GM18870 (cell line): ENCODE data around the gene SLC24A4.

Source experiments
- ATAC-seq: cut with Tn5 transposase; IDR thresholded peaks from one replicate; pipeline ENCODE4 v1.9.1; 2021; ENCODE audit warnings: moderate library complexity; ENCODE audit not compliant: unreplicated experiment

Gene SLC24A4

GRCh38 chr14:92514844-92515514 lies 192.0 kb downstream of the SLC24A4 start:
- no peak for ATAC-seq

- no peak for ATAC-seq
Measured at GRCh38 chr14:92515546-92516343, 192.8 kb downstream of the SLC24A4 start.

GRCh38 chr14:92516344-92516965 lies 193.5 kb downstream of the SLC24A4 start:
- ATAC-seq = no peak

- no peak for ATAC-seq
Measured at GRCh38 chr14:92516966-92517506, 194.1 kb downstream of the SLC24A4 start.

- ATAC-seq = no peak
Measured at GRCh38 chr14:92517761-92518160, 194.8 kb downstream of the SLC24A4 start.

- no peak for ATAC-seq
Measured at GRCh38 chr14:92519246-92520101, 196.5 kb downstream of the SLC24A4 start.

- no peak for ATAC-seq
Measured at GRCh38 chr14:92520102-92521057, 197.4 kb downstream of the SLC24A4 start.

GRCh38 chr14:92521058-92521415 lies 198.1 kb downstream of the SLC24A4 start:
- no peak for ATAC-seq

GRCh38 chr14:92523752-92524151 lies 200.8 kb downstream of the SLC24A4 start:
- ATAC-seq = no peak

GRCh38 chr14:92524602-92525185 lies 201.7 kb downstream of the SLC24A4 start:
- no peak for ATAC-seq

- ATAC-seq = no peak
Measured at GRCh38 chr14:92525322-92526095, 202.5 kb downstream of the SLC24A4 start.

GRCh38 chr14:92527721-92528120 lies 204.8 kb downstream of the SLC24A4 start:
- no peak for ATAC-seq

- no peak for ATAC-seq
Measured at GRCh38 chr14:92528486-92529100, 205.6 kb downstream of the SLC24A4 start.

- no peak for ATAC-seq
Measured at GRCh38 chr14:92529903-92530302, 206.9 kb downstream of the SLC24A4 start.

GRCh38 chr14:92531106-92531873 lies 208.3 kb downstream of the SLC24A4 start:
- ATAC-seq = no peak

- no peak for ATAC-seq
Measured at GRCh38 chr14:92532490-92533163, 209.7 kb downstream of the SLC24A4 start.
